H1 (cell line): ENCODE data around the gene SKAP1. TPM values are rescaled to one million over a fixed set of nuclear protein-coding genes. Genes with fewer than 3 reads are reported as not detected.

Source experiments
- CTCF ChIA-PET: fragments of 300-600 bp; sonication (Branson Sonifier 250); formaldehyde crosslinking; loops from one replicate; lab custom pipeline; 2021; ENCODE audit not compliant: partially characterized antibody; lab: Charles Lee
- POLR2A ChIA-PET: fragments of 300-600 bp; sonication (Branson Sonifier 250); formaldehyde crosslinking; loops from one replicate; lab custom pipeline; 2021; ENCODE audit warnings: inconsistent platforms; ENCODE audit not compliant: partially characterized antibody; lab: Charles Lee
- DNase-seq, 2 experiments: peaks; one replicate each; pipeline versions ENCODE4 v3.0.0 to v3.0.0-alpha.2; 2010 to 2022; ENCODE audit warnings: low spot score in 2 of 2, low read depth in 1 of 2, mixed read lengths in 1 of 2
- FAIRE-seq: peaks from 2 replicates; lab custom pipeline; 2011; peaks lifted over from hg19 to GRCh38; lab: Jason Lieb, UNC
- H2AFZ ChIP-seq: 2 replicates; pipeline ENCODE4 v1.8.1; 2012; ENCODE audit warnings: low read length, inconsistent platforms
- H2AK5ac ChIP-seq: 2 replicates; pipeline ENCODE4 v1.6.1; 2013; ENCODE audit warnings: low read depth, low read length
- H2BK120ac ChIP-seq: replicated peaks from 2 replicates; pipeline ENCODE3; 2013; ENCODE audit warnings: low read depth, low read length, inconsistent platforms
- H2BK12ac ChIP-seq: 2 replicates; pipeline ENCODE4 v1.6.1; 2013; ENCODE audit warnings: low read depth, low read length
- H2BK15ac ChIP-seq: 2 replicates; pipeline ENCODE4 v1.6.1; 2013; ENCODE audit warnings: low read length
- H2BK20ac ChIP-seq: 2 replicates; pipeline ENCODE4 v1.6.1; 2013; ENCODE audit warnings: low read length
- H2BK5ac ChIP-seq: 2 replicates; pipeline ENCODE4 v1.6.1; 2013; ENCODE audit warnings: low read depth, low read length
- H3K14ac ChIP-seq: 2 replicates; pipeline ENCODE4 v1.6.1; 2013; ENCODE audit warnings: inconsistent platforms; ENCODE audit not compliant: insufficient read length
- H3K18ac ChIP-seq: 2 replicates; pipeline ENCODE4 v1.6.1; 2013; ENCODE audit warnings: low read length; ENCODE audit errors: extremely low read depth
- H3K23ac ChIP-seq: 2 replicates; pipeline ENCODE4 v1.6.1; 2013; ENCODE audit warnings: inconsistent platforms; ENCODE audit not compliant: insufficient read length
- H3K23me2 ChIP-seq: 2 replicates; pipeline ENCODE4 v1.6.1; 2013; ENCODE audit warnings: low read depth, low read length
- H3K27ac ChIP-seq: 2 replicates; pipeline ENCODE4 v1.6.1; 2011; ENCODE audit warnings: low read depth, low read length, inconsistent platforms
- H3K27me3 ChIP-seq, 4 experiments: replicated peaks in 1 of 4; 1 replicate in 1 of 4; 2 replicates in 3 of 4; pipeline versions ENCODE4 v1.6.1 to v1.8.1; 2011 to 2013; ENCODE audit warnings: low read length in 3 of 4, mild to moderate bottlenecking in 3 of 4, inconsistent platforms in 2 of 4, mixed read lengths in 2 of 4, moderate library complexity in 1 of 4; ENCODE audit not compliant: control insufficient read depth in 3 of 4, insufficient read depth in 3 of 4; ENCODE audit errors: extremely low read depth in 1 of 4
- H3K36me3 ChIP-seq, 4 experiments: 2 replicates each; pipeline versions ENCODE4 v1.6.1 to v1.8.1; 2011 to 2013; ENCODE audit warnings: mild to moderate bottlenecking in 4 of 4, low read length in 3 of 4, moderate library complexity in 2 of 4, control low read depth in 1 of 4, inconsistent platforms in 1 of 4; ENCODE audit not compliant: insufficient read depth in 4 of 4, control insufficient read depth in 2 of 4
- H3K4ac ChIP-seq: replicated peaks from 2 replicates; pipeline ENCODE3; 2013; ENCODE audit warnings: low read length, low read depth, mixed read lengths, inconsistent platforms; ENCODE audit not compliant: insufficient read length
- H3K4me1 ChIP-seq, 4 experiments: replicated peaks in 1 of 4; 1 replicate in 1 of 4; 2 replicates in 3 of 4; pipeline versions ENCODE4 v1.6.1 to v1.8.1; 2011 to 2013; ENCODE audit warnings: low read length in 3 of 4, inconsistent platforms in 2 of 4, mixed read lengths in 1 of 4; ENCODE audit not compliant: insufficient read depth in 4 of 4, control insufficient read depth in 3 of 4
- H3K4me2 ChIP-seq, 2 experiments: 2 replicates each; pipeline versions ENCODE4 v1.6.1 to v1.8.1; 2011 to 2013; ENCODE audit warnings: low read depth in 2 of 2, low read length in 2 of 2, control low read depth in 1 of 2, inconsistent platforms in 1 of 2, mild to moderate bottlenecking in 1 of 2; ENCODE audit not compliant: insufficient read depth in 1 of 2
- H3K4me3 ChIP-seq, 4 experiments: fragments of 200-600, 300-600 bp in 1 of 4; sonication (generic), shearing (Covaris generic), sonication (Bioruptor Twin) in 1 of 4; 2 replicates each; pipeline versions ENCODE4 v1.5.1 to v1.8.1; 2011 to 2016; ENCODE audit warnings: low read length in 4 of 4, low read depth in 3 of 4, control low read depth in 2 of 4, inconsistent platforms in 2 of 4, mild to moderate bottlenecking in 2 of 4, mixed read lengths in 1 of 4, moderate library complexity in 1 of 4; ENCODE audit not compliant: insufficient read depth in 2 of 4; ENCODE audit errors: extremely low read depth in 1 of 4
- H3K56ac ChIP-seq: replicated peaks from 2 replicates; pipeline ENCODE3; 2013; ENCODE audit warnings: low read depth, mild to moderate bottlenecking, mixed read lengths, low read length, inconsistent platforms; ENCODE audit not compliant: insufficient read length
- H3K79me1 ChIP-seq: 2 replicates; pipeline ENCODE4 v1.6.1; 2013; ENCODE audit warnings: low read depth, low read length, control low read depth
- H3K79me2 ChIP-seq, 2 experiments: 2 replicates each; pipeline versions ENCODE4 v1.6.1 to v1.8.1; 2012 to 2013; ENCODE audit warnings: low read length in 2 of 2, mild to moderate bottlenecking in 2 of 2, inconsistent platforms in 1 of 2; ENCODE audit not compliant: insufficient read depth in 2 of 2, control insufficient read depth in 1 of 2
- H3K9ac ChIP-seq, 4 experiments: replicated peaks in 1 of 4; 1 replicate in 1 of 4; 2 replicates in 3 of 4; pipeline versions ENCODE4 v1.6.1 to v1.8.1; 2011 to 2013; ENCODE audit warnings: low read depth in 3 of 4, low read length in 3 of 4, control low read depth in 2 of 4, mild to moderate bottlenecking in 2 of 4, moderate library complexity in 2 of 4, inconsistent platforms in 1 of 4; ENCODE audit errors: extremely low read depth in 1 of 4
- H3K9me3 ChIP-seq, 2 experiments: 2 replicates each; pipeline versions ENCODE4 v1.6.1 to v1.8.1; 2012 to 2013; ENCODE audit warnings: mild to moderate bottlenecking in 2 of 2, moderate library complexity in 2 of 2, control low read depth in 1 of 2, inconsistent platforms in 1 of 2, low read depth in 1 of 2, low read length in 1 of 2, mixed read lengths in 1 of 2; ENCODE audit not compliant: insufficient read depth in 2 of 2
- H4K20me1 ChIP-seq, 2 experiments: replicated peaks in 1 of 2; 2 replicates each; pipeline versions ENCODE3 to v1.8.1; 2011 to 2013; ENCODE audit warnings: inconsistent platforms in 2 of 2, low read length in 2 of 2, mild to moderate bottlenecking in 1 of 2; ENCODE audit not compliant: insufficient read depth in 2 of 2, control insufficient read depth in 1 of 2
- H4K5ac ChIP-seq: 2 replicates; pipeline ENCODE4 v1.6.1; 2013; ENCODE audit warnings: low read length, low read depth, mixed read lengths, inconsistent platforms; ENCODE audit not compliant: insufficient read length
- H4K8ac ChIP-seq: 2 replicates; pipeline ENCODE4 v1.8.0; 2013; ENCODE audit warnings: mild to moderate bottlenecking, moderate library complexity, low read length, inconsistent platforms; ENCODE audit not compliant: insufficient read depth; ENCODE audit errors: extremely low read depth
- H4K91ac ChIP-seq: replicated peaks from 2 replicates; pipeline ENCODE3; 2013; ENCODE audit warnings: low read length, mixed read lengths, inconsistent platforms; ENCODE audit not compliant: insufficient read length
- CBX8 ChIP-seq: fragments of 300-800, 300-1000 bp; sonication (generic); IDR thresholded peaks from 2 replicates; pipeline ENCODE4 v1.7.1; 2016; ENCODE audit warnings: low read depth, low read length, borderline replicate concordance
- CREB1 ChIP-seq: IDR thresholded peaks from 2 replicates; pipeline ENCODE4 v1.6.1; 2012; ENCODE audit warnings: inconsistent platforms
- GTF2F1 ChIP-seq: IDR thresholded peaks from 2 replicates; pipeline ENCODE4 v1.6.1; 2012; ENCODE audit warnings: low read depth, low read length, improper control_type of control experiment, borderline replicate concordance
- NANOG ChIP-seq: IDR thresholded peaks from 2 replicates; pipeline ENCODE4 v1.6.1; 2011; ENCODE audit warnings: low read length, low read depth, mild to moderate bottlenecking, inconsistent platforms; ENCODE audit not compliant: insufficient read depth, poor library complexity, severe bottlenecking
- RFX5 ChIP-seq: IDR thresholded peaks from 2 replicates; pipeline ENCODE4 v1.6.1; 2011; ENCODE audit warnings: low read depth, low read length, improper control_type of control experiment, borderline replicate concordance
- SIN3A ChIP-seq, 2 experiments: IDR thresholded peaks in 1 of 2; conservative IDR thresholded peaks in 1 of 2; 2 replicates each; pipeline ENCODE4 v1.6.1; 2011 to 2012; ENCODE audit warnings: low read length in 2 of 2, improper control_type of control experiment in 1 of 2, low read depth in 1 of 2, mild to moderate bottlenecking in 1 of 2
- SP2 ChIP-seq: IDR thresholded peaks from 2 replicates; pipeline ENCODE4 v1.6.1; 2012; ENCODE audit warnings: mild to moderate bottlenecking, low read length, inconsistent platforms
- TEAD4 ChIP-seq: IDR thresholded peaks from 2 replicates; pipeline ENCODE4 v1.6.1; 2012; ENCODE audit warnings: low read depth, low read length, inconsistent platforms, mixed read lengths
- WGBS, 2 experiments: shearing (Covaris generic) in 1 of 2; methylation state at CpG; one replicate each; pipeline versions ENCODE4 v1.1.6 to v1.1.7; 2013 to 2015; ENCODE audit warnings: low lambda C conversion rate in 2 of 2, mixed read lengths in 2 of 2, inconsistent platforms in 1 of 2, low coverage in 1 of 2, missing lambda C conversion rate in 1 of 2; ENCODE audit not compliant: insufficient replicate concordance in 2 of 2, insufficient coverage in 1 of 2, insufficient read length in 1 of 2; ENCODE audit errors: extremely low coverage in 1 of 2, missing lambda C conversion rate in 1 of 2; 5-methylcytosine and 5-hydroxymethylcytosine counted together
- polyA plus RNA-seq, 7 experiments: library from polyadenylated mRNA; depleted of rRNA in 3 of 7; stranded (reverse) in 5 of 7; unstranded in 2 of 7; fragments of >200 nt in 5 of 7; fragments of 200-250 nt in 2 of 7; gene quantifications; 1 replicate in 5 of 7; 2 replicates in 1 of 7; 4 replicates in 1 of 7; pipeline versions ENCODE4 v1.2.1 to v1.2.3, GENCODE V29; 2011 to 2013; ENCODE audit warnings: missing spikeins in 2 of 7, mixed read lengths in 2 of 7
- total RNA-seq: library from RNA; stranded (reverse); fragmentation: NEBNext Ultra II Directional; extraction: Animal tissue kit (Norgen Biotek cat#: 25700); gene quantifications from 2 replicates; pipeline ENCODE4 v1.2.1, GENCODE V29; 2021
- TF ChIP-seq, protein P1 (sequence below): IDR thresholded peaks from 2 replicates; pipeline ENCODE4 v1.6.1; 2012; ENCODE audit warnings: inconsistent platforms
- TF ChIP-seq, protein P2 (sequence below): IDR thresholded peaks from 2 replicates; pipeline ENCODE4 v1.6.1; 2011; ENCODE audit warnings: low read depth, mild to moderate bottlenecking, low read length; ENCODE audit not compliant: insufficient read depth

SKAP1 gene
- total and polyA plus RNA-seq, 2 of the 8 experiments (the other 6 are each of a cell fraction or from before 2014, with no cell fraction given) = not detected

DNA sequence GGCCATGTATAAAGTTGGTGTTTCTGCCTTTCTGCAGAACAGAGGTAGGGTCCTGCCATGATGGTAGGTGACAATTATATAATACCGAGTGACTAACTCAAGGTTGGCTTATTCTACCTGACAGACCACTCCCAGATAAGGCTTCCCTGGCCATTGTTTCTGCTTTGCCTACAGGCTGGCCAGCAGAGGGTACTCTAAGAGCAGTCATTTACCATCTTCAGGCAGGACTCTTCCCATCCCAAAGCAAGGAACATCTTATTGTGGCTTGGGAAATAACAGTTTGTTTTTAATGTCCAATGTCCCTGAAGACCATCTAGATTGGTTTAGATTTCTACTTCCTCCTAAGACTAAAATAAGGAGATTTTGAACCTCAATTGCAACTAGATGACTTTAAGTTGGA, 248.4 kb downstream of the SKAP1 start:
- Histone ChIP-seq H3K4me2 (no peak overlapping the region), H2BK15ac (no peak overlapping the region)
- no peak for TF ChIP-seq RFX5
- no peak for TF ChIP-seq SIN3A (conservative IDR thresholded peaks at IDR 0.05 in 1 of 2, IDR thresholded peaks at IDR 0.05 in 1 of 2; ENCODE audit: low read depth in 1 of 2, low read length in 2 of 2)
- no peak for TF ChIP-seq SP2
- no peak for TF ChIP-seq CBX8
- no peak for TF ChIP-seq NANOG
- TF ChIP-seq, protein P1, sequence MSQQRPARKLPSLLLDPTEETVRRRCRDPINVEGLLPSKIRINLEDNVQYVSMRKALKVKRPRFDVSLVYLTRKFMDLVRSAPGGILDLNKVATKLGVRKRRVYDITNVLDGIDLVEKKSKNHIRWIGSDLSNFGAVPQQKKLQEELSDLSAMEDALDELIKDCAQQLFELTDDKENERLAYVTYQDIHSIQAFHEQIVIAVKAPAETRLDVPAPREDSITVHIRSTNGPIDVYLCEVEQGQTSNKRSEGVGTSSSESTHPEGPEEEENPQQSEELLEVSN = no peak
- TF ChIP-seq TEAD4 = no peak
- TF ChIP-seq GTF2F1 = no peak
- TF ChIP-seq CREB1 = no peak
- TF ChIP-seq, protein P2, sequence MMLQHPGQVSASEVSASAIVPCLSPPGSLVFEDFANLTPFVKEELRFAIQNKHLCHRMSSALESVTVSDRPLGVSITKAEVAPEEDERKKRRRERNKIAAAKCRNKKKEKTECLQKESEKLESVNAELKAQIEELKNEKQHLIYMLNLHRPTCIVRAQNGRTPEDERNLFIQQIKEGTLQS = no peak

More for the DNA sequence above, 248.4 kb downstream of the SKAP1 start:
- Histone ChIP-seq H4K5ac (no peak overlapping the region), H3K27me3 (no peaks in the 10 kb centered on the region), H3K18ac (no peak overlapping the region), H2AFZ (no peak overlapping the region), H3K14ac (no peak overlapping the region), H2AK5ac (no peak overlapping the region), H3K79me1 (no peaks in the 10 kb centered on the region), H3K4me3 (no peak overlapping the region), H3K56ac (no peak overlapping the region), H3K27ac (no peak overlapping the region), H3K4me1 (peaks cover 0 to 9% (median 3%) of the 10 kb centered on the region in 4 experiments; a peak in 3 of 7 replicates), H2BK12ac (no peak overlapping the region), H4K8ac (no peak overlapping the region), H3K9me3 (no peaks in the 10 kb centered on the region), H3K23ac (no peak overlapping the region), H3K4ac (no peak overlapping the region), H2BK5ac (no peak overlapping the region), H4K20me1 (no peaks in the 10 kb centered on the region), H3K79me2 (no peaks in the 10 kb centered on the region), H3K9ac (no peak overlapping the region), H3K23me2 (no peaks in the 10 kb centered on the region), H4K91ac (no peak overlapping the region), H2BK20ac (no peak overlapping the region), H3K36me3 (no peaks in the 10 kb centered on the region), H2BK120ac (no peak overlapping the region)
- ChIA-PET POLR2A (interaction anchor here (0.6 kb wide), 1 partner anchor 254 kb away, joined by 3 read pairs; no protein-coding TSS in a partner anchor), CTCF (interaction anchor here (0.7 to 3.4 kb wide), 27 partner anchors 9 to 196 kb away, joined by 3 to 29 read pairs (median 4); no protein-coding TSS in a partner anchor)
- FAIRE-seq (peak; percentile 90), DNase-seq (no peak)
- 0% methylated on average over 1 of the region's 1 CpG; no CpG with 5 or more reads in 1 of the 2 experiments for WGBS, 2 experiments
